Measurements from ENCODE around the gene FAXC. TPM values are rescaled to one million over a fixed set of nuclear protein-coding genes. Genes with fewer than 3 reads are reported as not detected.

FAXC gene
- polyA plus RNA-seq (2011; rRNA removed) (3.8 and 5.1 TPM in 2 replicates), polyA minus RNA-seq (2011; rRNA and poly(A)+ RNA removed) (1.4 and 2.0 TPM in 2 replicates)

- Histone ChIP-seq H3K36me3 (ENCODE audit: control insufficient read depth, insufficient read depth, low read length) (no peaks in the 10 kb centered on the region), H3K27me3 (ENCODE audit: control insufficient read depth, insufficient read depth, low read length) (peaks cover 2% of the 10 kb centered on the region; the same call in 1 of the 2 replicates), H3K4me3 (ENCODE audit: low read depth, low read length) (peak within 1 kb of the TSS; percentile 44)
- DNase-seq (ENCODE audit: low read depth) = no peak
- CTCF ChIA-PET = interaction anchor here (1.6 to 2.4 kb wide), 2 partner anchors 12 to 19 kb away, joined by 6 to 7 read pairs; no protein-coding TSS in a partner anchor
- POLR2A ChIA-PET = no interaction called here
- peak; percentile 23; the same call in 1 of the 2 replicates for TF ChIP-seq CTCF (IDR thresholded peaks at IDR 0.05; ENCODE audit: insufficient read depth, low read depth, low read length)
These were observed at the start of gene FAXC for GRCh38 chr6:99349171-99350141. FAXC (minus strand) TSS chr6:99349674; CDS start chr6:99349372, 302 bp downstream.

- CTCF ChIA-PET = interaction anchor here (1.0 kb wide), 1 partner anchor 10 kb away, joined by 3 read pairs; no protein-coding TSS in a partner anchor
- POLR2A ChIA-PET = no interaction called here
- Histone ChIP-seq H3K36me3 (ENCODE audit: control insufficient read depth, insufficient read depth, low read length) (peaks cover 3% of the 10 kb centered on the region; the same call in 1 of the 2 replicates), H3K4me3 (ENCODE audit: low read depth, low read length) (no peak overlapping the region), H3K27me3 (ENCODE audit: control insufficient read depth, insufficient read depth, low read length) (no peaks in the 10 kb centered on the region)
- no peak for DNase-seq (ENCODE audit: low read depth)
- TF ChIP-seq CTCF (IDR thresholded peaks at IDR 0.05; ENCODE audit: insufficient read depth, low read depth, low read length) = no peak
These were observed 47.8 kb upstream of the FAXC start for GRCh38 chr6:99397287-99397686.

GRCh38 chr6:99393698-99394531 is 44.4 kb upstream of the FAXC start, which contains the start of gene COQ3:
COQ3 (minus strand) TSS chr6:99394195; CDS start chr6:99394179, 16 bp downstream.
- peak; percentile 19 for DNase-seq (ENCODE audit: low read depth)
- no peaks in the 10 kb centered on the region for H3K36me3 ChIP-seq (ENCODE audit: control insufficient read depth, insufficient read depth, low read length)
- no peaks in the 10 kb centered on the region for H3K27me3 ChIP-seq (ENCODE audit: control insufficient read depth, insufficient read depth, low read length)
- TF ChIP-seq CTCF (IDR thresholded peaks at IDR 0.05; ENCODE audit: insufficient read depth, low read depth, low read length) = no peak
- peak within 1 kb of the TSS; percentile 64 for H3K4me3 ChIP-seq (ENCODE audit: low read depth, low read length)
- ChIA-PET CTCF (interaction anchor here (0.8 to 1.8 kb wide), 3 partner anchors 13 to 59 kb away, joined by 3 to 4 read pairs (median 3); no protein-coding TSS in a partner anchor), POLR2A (interaction anchor here (0.6 to 0.7 kb wide), 3 partner anchors 11 to 32 kb away, joined by 3 to 4 read pairs (median 3); no protein-coding TSS in a partner anchor)

GRCh38 chr6:99393366-99393697 is 43.9 kb upstream of the FAXC start:
- Histone ChIP-seq H3K36me3 (ENCODE audit: control insufficient read depth, insufficient read depth, low read length) (no peaks in the 10 kb centered on the region), H3K4me3 (ENCODE audit: low read depth, low read length) (peak overlapping the region; percentile 64), H3K27me3 (ENCODE audit: control insufficient read depth, insufficient read depth, low read length) (no peaks in the 10 kb centered on the region)
- no peak for DNase-seq (ENCODE audit: low read depth)
- ChIA-PET CTCF (interaction anchor here (0.8 to 1.8 kb wide), 3 partner anchors 12 to 59 kb away, joined by 3 to 4 read pairs (median 3); no protein-coding TSS in a partner anchor), POLR2A (interaction anchor here (0.6 to 0.7 kb wide), 3 partner anchors 10 to 32 kb away, joined by 3 to 4 read pairs (median 3); no protein-coding TSS in a partner anchor)
- no peak for TF ChIP-seq CTCF (IDR thresholded peaks at IDR 0.05; ENCODE audit: insufficient read depth, low read depth, low read length)

All from BJ (cell line).